Neural cell (in vitro differentiated cells): ENCODE measurements around the gene CPN1.

Experiments
- EP300 ChIP-seq: fragments of 450-650 bp; conservative IDR thresholded peaks from 2 replicates; pipeline ENCODE4 v1.6.1; 2014; ENCODE audit warnings: antibody characterized with exemption, mild to moderate bottlenecking, moderate library complexity; ENCODE audit not compliant: poor library complexity, severe bottlenecking
- EZH2 ChIP-seq: fragments of 200-600, 300-800 bp; shearing (Covaris generic), sonication (generic); IDR thresholded peaks from 2 replicates; pipeline ENCODE4 v1.6.1; 2014; ENCODE audit warnings: antibody characterized with exemption, low read length, borderline replicate concordance, mild to moderate bottlenecking; ENCODE audit not compliant: insufficient read depth, poor library complexity, severe bottlenecking
- MXI1 ChIP-seq: fragments of 450-650 bp; conservative IDR thresholded peaks from 2 replicates; pipeline ENCODE4 v1.6.1; 2014; ENCODE audit warnings: antibody characterized with exemption, mild to moderate bottlenecking; ENCODE audit not compliant: poor library complexity, severe bottlenecking
- POLR2AphosphoS5 ChIP-seq: IDR thresholded peaks from 2 replicates; pipeline ENCODE4 v1.6.1; 2012
- RAD21 ChIP-seq: fragments of 450-650 bp; conservative IDR thresholded peaks from 2 replicates; pipeline ENCODE4 v1.6.1; 2014; ENCODE audit warnings: antibody characterized with exemption, mild to moderate bottlenecking, moderate library complexity
- TAF1 ChIP-seq: IDR thresholded peaks from 2 replicates; pipeline ENCODE4 v1.6.1; 2012; ENCODE audit warnings: low read depth
- TF ChIP-seq, protein P1 (sequence below): fragments of 450-650 bp; IDR thresholded peaks from 2 replicates; pipeline ENCODE4 v1.5.1; 2014; ENCODE audit warnings: antibody characterized with exemption, mild to moderate bottlenecking, moderate library complexity; ENCODE audit not compliant: poor library complexity, severe bottlenecking
- TF ChIP-seq, protein P2 (sequence below): IDR thresholded peaks from 2 replicates; pipeline ENCODE4 v1.6.1; 2012; ENCODE audit warnings: borderline replicate concordance

DNA sequence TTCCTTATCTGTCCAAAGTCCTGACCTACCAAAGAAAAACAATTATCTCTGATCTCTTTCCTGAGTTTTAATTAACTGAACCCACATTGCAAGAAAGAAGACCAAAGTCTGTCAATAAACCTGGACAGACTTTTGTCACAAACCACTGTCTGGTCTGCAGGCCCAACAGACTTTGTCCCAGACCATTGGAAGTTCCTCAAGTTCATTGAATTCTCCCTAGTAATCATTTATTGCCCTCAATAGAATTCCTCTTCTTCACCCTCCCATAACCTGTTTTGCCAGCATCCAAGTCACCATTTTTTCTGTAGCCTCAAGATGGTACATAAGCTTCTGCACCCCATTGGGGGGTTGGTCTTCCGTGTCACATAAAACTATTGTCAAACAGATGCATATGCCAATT lies 68.0 kb downstream of the CPN1 start:
- TF ChIP-seq, protein P1, sequence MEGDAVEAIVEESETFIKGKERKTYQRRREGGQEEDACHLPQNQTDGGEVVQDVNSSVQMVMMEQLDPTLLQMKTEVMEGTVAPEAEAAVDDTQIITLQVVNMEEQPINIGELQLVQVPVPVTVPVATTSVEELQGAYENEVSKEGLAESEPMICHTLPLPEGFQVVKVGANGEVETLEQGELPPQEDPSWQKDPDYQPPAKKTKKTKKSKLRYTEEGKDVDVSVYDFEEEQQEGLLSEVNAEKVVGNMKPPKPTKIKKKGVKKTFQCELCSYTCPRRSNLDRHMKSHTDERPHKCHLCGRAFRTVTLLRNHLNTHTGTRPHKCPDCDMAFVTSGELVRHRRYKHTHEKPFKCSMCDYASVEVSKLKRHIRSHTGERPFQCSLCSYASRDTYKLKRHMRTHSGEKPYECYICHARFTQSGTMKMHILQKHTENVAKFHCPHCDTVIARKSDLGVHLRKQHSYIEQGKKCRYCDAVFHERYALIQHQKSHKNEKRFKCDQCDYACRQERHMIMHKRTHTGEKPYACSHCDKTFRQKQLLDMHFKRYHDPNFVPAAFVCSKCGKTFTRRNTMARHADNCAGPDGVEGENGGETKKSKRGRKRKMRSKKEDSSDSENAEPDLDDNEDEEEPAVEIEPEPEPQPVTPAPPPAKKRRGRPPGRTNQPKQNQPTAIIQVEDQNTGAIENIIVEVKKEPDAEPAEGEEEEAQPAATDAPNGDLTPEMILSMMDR, result no peak
- TF ChIP-seq EZH2 (no peak), MXI1 (no peak), TAF1 (no peak), EP300 (no peak), RAD21 (no peak), POLR2AphosphoS5 (no peak)
- TF ChIP-seq, protein P2, sequence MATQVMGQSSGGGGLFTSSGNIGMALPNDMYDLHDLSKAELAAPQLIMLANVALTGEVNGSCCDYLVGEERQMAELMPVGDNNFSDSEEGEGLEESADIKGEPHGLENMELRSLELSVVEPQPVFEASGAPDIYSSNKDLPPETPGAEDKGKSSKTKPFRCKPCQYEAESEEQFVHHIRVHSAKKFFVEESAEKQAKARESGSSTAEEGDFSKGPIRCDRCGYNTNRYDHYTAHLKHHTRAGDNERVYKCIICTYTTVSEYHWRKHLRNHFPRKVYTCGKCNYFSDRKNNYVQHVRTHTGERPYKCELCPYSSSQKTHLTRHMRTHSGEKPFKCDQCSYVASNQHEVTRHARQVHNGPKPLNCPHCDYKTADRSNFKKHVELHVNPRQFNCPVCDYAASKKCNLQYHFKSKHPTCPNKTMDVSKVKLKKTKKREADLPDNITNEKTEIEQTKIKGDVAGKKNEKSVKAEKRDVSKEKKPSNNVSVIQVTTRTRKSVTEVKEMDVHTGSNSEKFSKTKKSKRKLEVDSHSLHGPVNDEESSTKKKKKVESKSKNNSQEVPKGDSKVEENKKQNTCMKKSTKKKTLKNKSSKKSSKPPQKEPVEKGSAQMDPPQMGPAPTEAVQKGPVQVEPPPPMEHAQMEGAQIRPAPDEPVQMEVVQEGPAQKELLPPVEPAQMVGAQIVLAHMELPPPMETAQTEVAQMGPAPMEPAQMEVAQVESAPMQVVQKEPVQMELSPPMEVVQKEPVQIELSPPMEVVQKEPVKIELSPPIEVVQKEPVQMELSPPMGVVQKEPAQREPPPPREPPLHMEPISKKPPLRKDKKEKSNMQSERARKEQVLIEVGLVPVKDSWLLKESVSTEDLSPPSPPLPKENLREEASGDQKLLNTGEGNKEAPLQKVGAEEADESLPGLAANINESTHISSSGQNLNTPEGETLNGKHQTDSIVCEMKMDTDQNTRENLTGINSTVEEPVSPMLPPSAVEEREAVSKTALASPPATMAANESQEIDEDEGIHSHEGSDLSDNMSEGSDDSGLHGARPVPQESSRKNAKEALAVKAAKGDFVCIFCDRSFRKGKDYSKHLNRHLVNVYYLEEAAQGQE, result no peak
